Upper lobe of left lung (tissue), 4 donors: ENCODE measurements around the gene HINFP.

Experiments
- CTCF ChIP-seq, 6 experiments: fragments of 450-650 bp in 4 of 6; fragments of 200-600 bp in 2 of 6; sonication (generic) in 2 of 6; IDR thresholded peaks; one replicate each; pipeline ENCODE4 v1.5.1; 2016 to 2019; ENCODE audit warnings: antibody characterized with exemption in 6 of 6
- POLR2A ChIP-seq, 4 donors: fragments of 450-650 bp; IDR thresholded peaks; one replicate each; pipeline ENCODE4 v1.5.1; 2016 to 2017; ENCODE audit warnings: antibody characterized with exemption in 4 of 4, mild to moderate bottlenecking in 2 of 4

GRCh38 chr11:119099711-119100110 is 21.7 kb upstream of the HINFP start:
- TF ChIP-seq POLR2A (IDR thresholded peaks at IDR 0.05) (no peak), CTCF (IDR thresholded peaks at IDR 0.05) (no peak)
